NCI-H2227 (cell line): ENCODE data around the gene LRRC4B.
A peak's percentile ranks its signal among the peaks of the same experiment; 100 is the strongest.

Source experiments
- DNase-seq: peaks from one replicate; lab custom pipeline; 2025; ENCODE audit not compliant: unreplicated experiment; lab: John Stamatoyannopoulos, UW

The LRRC4B gene

DNA sequence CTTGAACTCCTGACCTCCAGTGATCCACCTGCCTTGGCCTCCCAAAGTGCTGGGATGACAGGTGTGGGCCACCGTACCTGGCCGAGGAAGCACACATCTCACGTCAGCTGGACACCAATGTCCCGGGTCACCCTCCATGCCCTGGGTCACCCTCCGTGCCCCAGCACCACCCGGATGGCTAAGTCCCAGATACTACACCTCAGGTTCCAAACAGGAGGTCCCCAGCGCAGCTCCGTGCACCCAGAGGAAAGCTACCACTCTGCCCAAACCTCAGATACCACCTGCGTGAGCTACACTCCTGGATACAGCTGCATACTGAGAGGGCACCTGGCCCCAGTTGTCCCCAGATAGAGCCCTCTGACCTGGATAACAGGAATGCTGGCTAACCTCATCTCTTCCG is 14.0 kb downstream of the LRRC4B start:
- DNase-seq: no peak

DNA sequence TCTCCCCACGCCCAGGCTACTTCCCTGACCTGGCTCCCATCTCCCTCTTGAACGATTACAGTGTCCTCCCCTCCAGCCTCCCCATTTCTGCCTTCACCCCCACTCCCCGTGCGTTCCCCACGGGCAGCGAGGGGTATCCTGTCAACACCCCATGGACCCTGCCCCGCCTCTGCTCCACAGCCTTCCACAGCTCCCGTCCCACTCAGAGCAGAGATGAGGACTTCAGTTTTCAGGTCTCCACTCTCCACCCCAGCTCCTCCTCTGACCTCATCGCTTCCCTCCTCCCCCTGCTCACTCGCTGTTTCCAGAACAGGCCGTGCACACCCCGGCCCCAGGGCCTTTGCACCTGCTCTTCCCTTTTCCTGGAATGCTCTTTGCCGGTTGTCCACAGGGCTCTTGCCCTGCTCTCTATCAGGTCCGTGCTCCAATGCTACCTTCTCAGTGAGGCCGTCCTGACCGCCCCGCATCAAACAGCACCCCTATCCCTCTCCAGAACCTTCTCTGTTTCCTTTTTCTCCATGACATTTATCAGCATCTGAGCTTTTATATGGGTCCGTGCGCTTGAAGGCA is 15.0 kb downstream of the LRRC4B start:
- DNase-seq: no peak

DNA sequence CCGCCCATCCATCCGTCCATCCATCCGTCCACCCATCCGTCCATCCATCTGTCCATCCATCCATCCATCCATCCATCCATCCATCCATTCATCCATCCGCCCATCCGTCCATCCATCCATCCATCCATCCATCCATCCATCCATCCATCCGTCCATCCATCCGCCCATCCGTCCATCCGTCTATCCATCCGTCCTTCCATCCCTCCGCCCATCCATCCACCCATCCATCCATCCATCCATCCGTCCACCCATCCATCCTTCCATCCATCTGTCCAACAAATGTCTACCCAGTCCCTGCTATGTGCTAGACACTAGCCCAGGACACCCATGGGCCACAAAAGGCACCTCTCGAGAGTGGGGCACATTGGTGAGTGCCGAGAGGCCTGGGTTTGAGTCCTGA is 15.7 kb downstream of the LRRC4B start:
- no peak for DNase-seq

DNA sequence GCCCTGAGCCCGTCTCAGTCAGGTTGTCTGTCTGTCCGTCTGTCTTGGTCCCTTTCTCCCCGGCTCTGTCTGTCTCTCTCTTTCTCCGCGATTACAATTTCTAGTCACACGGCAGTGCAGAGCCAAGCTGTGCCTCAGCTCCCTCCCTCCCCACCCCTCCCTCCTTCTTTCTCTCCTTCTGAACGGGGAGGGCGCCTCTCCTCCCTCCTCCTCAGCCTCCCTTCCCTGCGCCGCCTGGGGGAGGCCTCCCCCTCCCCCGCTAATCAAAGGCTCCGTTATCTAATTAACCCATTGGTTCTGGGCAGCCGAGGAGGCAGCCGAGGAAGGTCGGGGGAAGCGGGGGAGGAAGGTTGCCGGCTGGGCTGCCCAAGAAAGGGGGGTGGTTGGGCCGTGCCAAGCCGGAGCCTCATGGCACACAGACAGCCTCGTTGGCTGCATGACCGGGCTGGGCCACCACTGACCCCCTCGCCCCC is 16.5 kb downstream of the LRRC4B start:
- peak; percentile 58 for DNase-seq

DNA sequence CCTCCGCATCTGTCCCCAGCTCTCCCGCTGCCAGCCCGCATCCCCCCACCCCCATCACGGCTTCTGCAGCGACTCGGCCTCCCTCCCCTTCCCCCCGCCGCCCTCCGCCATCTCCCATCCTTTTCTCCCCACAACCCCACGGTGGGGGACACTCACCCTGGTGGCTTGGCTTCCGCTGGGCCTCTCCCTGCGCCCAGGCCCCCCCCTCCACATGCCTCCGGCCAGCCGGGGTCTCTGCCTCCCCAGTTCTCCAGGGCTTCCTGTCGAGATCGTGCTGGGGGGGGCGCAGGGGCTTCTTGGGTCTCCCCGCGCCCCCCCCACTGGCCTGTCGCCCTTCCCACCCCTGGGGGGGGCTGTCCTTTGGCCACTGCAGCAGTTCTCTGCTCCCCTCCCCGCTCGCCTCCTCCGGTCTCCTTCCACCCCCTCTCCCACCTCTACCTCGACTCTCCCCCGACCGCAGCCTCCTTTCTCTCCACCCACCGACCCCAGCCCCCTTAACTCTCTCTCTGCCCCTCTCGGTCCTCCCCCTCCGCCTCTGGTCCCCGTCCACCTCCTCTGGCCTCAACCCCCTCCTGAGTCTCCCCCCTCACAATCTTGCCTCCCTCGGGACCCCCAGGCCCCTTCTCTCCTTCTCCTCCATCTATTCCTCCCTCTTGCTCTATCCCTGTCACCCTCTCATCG is 17.1 kb downstream of the LRRC4B start:
- no peak for DNase-seq

DNA sequence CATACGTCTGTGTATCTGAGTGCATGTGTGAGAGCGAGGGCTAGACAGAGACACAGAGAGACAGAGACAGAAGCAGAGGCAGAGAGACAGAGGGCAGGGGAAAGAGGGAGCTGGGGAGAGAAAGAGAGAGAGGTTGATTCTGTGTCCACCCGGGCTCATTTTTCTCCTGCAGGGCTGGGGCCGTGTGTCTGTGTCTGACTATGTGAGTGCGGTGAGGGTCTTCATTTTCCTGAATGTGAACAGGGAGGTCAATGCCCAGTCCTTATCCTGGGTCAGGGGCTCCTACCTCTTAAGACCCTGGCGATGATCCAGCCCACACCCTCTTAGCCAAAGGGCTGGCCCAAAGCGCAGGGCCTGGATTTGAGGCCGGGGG is 17.7 kb downstream of the LRRC4B start:
- no peak for DNase-seq

DNA sequence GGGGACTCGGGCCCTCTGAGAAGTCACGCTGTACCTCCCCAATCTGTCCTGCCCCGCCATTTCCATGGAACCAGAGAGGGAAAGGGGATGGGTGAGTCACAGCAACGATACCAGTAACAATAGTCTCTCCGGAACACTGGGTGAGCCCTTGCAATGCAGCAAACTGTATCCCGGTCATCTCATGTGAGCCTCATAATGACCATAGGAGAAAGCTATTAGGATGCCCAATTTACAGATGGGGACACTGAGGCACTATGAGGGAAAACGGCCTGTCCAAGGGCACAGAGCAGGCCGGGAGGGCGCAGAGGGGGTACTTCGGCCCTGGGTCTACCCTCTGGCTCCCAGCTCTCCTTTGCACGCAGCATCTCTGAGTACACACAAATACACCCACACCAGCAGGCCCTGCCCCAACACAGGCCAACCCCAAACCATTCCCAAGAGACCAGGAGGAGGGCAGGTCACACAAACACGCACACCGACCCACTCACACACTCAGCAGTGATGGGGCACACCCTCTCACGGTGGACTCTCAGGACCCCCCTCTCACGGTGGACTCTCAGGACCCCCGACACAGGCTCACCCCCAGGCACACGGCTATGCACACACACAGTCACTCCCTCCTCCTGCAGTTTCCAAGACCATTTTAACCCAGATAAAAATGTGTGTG is 18.2 kb downstream of the LRRC4B start:
- no peak for DNase-seq

DNA sequence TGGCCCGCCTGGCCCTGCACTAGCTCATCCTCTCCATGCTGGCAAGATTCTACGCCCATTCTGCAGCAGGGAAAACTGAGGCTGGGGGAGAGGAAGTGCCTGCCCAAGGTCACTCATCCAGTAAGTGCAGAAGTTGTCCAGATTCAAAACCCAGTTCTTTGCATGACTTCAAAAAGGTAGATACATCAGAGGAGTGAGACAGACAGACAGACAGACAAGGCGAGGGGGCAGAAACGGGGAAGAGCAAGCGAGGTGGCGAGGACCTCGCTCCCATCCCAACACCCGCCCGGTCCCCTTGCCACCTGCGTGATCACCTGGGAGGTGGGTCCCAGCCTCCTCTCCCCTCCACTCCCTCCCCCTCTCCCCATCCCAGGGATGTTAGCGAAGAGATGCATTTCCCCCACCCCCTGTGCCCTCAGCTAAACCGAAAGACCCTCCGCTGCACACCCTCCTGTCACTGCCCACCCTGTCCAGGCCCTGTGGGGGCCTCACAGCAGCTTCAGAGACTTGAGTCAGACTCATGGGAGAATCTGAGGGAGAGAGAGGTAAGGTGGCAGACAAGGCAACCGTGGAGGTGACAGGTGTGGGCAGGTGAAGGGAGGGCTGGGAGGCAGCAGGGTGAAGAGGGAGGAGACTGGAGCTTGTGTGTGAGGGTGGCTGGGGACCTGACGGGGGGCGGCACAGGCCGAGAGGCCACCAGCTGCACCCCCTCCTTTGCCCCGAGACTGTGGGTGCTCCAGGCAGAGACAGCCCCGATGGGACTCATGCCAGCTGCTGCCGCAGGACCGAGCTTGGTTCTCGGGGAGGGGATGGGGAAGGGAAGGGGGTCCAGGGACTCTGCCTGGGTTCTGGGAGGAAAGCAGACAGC is 18.9 kb downstream of the LRRC4B start:
- DNase-seq: no peak

DNA sequence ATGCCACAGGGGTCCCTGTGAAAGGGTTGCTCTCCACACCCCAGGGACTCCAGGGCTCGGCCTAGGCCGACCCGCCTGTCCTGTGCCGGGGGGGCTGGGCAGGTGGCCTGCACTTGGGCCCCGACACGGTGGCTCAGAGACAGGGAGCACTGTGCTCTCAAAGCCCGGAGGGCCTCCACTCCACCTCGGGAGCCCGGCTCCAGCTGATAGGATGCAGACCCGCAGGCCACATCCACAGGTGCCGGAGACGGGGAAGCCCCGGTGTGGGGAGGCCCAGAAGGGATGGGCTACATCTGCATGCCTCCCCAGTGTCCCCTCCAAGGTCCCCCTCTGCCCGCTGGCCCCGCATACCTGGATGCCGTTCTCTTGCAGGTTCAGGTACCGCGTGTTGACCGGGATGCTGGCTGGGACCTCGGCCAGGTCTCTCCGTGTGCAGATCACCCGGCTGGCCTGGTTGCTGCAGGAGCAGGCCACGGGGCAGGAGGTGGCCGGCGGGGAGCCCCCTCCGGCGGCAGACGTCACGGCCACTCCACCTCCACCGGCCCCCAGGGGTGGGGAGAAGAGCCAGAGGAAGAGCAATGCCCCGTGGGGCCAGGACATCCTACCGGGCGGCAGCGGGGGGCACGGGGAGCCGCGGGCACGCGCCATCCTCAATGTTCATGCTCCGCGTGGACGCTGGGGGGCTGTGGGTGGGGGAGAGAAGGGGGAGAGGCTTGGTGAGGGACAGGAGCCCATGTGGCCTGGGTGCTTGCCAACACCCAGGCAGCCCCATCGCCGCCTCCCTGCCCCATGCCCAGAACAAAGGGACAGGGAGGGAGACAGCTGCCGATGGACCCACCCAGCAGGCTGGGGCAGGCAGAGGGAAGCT is 19.8 kb downstream of the LRRC4B start:
- no peak for DNase-seq

DNA sequence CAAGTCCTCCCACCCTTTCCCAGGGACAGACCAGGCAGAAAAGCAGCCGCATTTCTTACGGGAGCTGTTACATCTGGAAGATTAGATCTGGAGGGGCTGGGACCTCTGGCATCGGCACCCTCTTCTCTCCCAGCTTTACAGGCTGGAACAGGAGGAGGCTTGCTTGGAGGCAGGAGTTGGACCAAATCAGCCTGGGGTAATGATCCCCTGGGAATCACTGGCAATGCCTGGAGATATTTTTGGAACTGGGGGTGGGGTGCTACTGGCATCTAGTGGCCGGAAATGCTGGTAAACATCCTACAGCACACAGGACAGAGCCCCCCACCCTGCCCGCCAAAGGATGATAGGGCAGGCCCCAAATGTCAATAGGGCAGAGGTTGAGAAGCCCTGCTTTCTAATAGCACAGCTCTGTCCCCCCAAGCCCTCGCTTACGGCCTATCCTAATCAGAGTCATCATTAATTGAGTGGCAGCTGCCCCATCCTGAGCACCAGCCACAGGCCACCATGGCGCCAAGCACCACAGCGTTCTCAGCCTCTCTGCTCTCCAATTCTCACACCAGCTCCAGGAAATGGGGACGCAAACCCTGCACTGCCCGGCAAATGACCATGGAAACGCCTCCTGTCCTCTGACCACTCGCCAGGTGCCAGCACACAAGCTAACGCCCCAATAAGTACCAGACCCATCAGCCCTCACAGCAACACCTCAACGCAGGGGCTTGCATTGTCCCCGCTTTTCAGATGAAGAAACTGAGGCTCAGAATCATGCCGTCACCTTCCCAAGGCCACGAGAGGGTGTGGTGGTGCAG is 20.6 kb downstream of the LRRC4B start:
- no peak for DNase-seq

DNA sequence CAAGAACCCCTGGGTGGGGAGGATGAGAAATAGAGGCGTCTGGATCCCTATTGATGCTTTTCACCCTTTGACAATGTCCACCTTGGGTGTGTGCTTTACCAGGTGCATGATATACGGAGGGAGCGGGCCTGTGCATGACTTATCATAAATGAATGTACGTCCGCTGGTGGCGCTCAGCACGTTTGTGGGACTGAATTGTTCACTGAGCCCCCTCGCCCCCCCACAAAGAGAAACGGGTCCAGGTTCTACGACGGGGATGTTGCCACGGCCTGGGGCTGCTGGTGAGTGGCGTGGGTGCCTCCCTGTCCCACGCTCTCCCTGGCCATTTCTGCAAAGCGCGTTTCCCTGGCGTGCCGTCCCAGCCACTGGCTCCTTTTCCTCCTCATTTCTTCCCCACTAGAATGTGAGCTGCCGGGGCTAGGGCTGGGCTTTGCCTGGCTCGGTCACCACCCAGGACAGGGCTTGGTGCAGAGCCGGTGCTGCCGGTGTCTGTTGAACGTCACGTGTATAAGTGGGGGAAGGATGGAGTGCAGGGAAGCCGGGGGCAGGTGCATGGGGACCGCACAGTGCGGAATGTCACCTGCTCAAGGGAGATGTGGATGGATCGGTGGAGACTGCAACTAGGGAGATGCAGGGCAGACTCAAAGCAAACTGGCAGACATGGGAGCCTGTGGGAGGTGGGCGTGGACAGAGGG is 21.6 kb downstream of the LRRC4B start:
- no peak for DNase-seq

DNA sequence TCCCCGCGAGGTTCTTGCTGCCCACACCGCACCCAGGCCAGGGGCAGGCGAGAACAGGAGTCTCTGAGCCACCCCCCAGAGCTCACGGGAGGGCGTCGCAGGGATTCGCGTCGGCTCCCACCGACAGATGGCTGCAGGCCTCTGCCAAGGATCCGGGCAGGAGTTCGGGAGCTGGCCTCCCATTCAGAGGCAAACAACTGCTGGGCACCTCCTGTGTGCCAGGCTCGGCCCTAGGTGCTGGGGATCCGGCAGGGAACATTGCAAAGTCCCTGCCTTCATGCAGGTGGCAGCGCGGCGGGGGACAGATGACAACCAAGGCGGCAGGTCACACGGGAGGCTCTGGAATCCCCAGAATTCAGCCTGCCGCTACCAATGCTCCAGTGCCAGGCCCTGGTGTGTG is 25.3 kb downstream of the LRRC4B start:
- no peak for DNase-seq

DNA sequence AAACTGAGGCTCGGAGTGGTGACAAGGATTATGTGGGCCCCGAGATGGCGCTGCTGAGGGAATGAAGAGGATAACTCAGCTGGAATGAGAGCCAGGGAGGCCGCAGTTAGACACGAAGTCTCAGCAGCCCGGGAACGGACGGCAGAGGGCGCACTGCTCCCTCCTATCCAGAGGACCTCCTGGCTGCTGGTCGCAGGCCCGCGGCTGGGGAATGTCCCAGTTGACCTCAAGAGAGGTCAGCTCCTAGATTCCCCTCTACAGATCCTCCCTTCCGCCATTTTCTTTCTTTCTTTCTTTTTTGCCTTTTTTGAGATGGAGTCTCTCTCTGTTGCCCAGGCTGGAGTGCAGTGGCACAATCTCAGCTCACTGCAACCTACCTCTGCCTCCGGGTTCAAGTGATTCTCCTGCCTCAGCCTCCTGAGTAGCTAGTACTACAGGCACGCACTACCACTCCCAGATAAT is 30.4 kb downstream of the LRRC4B start:
- peak; percentile 81 for DNase-seq

DNA sequence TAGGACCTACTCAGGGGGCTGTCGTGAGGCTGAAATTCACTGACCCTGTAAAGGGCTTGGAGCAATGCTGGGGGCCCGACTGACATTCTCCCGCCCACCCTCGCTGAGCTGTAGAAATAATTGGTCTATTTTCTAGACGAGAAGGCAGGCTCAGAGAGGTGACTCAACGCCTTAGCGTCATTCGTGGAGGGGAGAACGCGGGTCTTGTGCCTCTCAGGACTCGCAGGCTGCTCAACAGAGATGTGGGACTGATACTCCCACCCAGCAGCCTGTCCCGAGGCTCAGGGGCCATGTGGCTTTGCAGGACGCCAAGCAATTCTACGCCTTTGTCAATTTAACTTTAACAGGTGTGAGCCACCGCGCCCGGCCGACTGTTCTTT is 30.9 kb downstream of the LRRC4B start:
- DNase-seq: no peak

DNA sequence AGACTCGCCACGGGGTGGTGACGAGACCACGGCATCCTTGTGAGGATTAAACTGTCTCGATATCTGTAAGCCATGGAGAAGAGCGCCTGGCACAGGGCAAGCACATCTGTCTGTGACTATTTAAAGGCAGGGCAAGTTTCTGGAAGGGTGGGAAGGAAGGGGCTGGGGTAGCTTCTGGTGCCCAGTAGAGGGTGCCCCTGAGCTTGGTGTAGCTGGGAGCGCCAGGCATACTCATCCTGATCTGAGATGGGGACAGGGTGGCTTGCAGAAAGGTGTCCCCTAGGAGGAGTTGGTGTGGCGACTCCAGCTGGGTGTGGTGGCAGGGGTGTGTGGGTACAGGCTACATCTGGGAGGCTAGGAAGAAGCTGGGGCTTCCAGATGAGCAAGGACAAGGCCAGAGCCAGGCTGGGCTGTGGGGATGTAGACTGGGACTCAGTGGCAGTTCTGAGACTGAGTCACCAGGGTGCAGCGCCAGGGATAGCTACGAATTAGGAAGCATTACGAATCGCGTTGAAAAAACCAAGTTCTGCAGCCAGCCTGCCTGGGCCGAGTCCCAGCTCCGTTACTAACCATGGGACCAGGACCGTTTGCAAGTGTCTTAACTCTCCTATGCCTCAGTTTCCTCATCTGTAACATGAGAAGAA is 31.5 kb downstream of the LRRC4B start:
- no peak for DNase-seq

DNA sequence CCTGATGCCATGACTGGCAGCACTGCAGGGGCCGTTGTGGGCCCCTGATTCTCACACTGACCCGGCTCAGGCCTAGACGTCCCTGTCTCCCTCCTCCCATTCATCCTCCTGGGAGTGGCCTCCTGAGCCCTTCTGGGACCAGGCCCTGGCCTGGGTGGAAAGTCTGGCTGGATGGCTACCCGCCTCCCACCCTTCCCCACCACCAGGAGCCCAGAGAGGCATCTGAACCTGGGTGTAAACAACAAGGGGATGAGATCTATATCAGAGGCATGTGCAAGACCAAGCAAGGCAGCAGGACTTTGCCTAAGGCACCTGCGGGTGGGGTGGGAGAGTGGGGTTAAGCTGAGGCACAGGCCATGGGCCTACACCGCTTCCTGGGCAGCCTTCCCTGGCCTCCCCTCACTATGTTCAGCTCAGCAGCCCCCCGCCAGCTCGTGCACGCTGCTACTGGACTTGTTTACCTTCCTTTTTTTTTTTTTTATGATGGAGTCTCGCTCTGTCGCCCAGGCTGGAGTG is 32.5 kb downstream of the LRRC4B start:
- DNase-seq: no peak

DNA sequence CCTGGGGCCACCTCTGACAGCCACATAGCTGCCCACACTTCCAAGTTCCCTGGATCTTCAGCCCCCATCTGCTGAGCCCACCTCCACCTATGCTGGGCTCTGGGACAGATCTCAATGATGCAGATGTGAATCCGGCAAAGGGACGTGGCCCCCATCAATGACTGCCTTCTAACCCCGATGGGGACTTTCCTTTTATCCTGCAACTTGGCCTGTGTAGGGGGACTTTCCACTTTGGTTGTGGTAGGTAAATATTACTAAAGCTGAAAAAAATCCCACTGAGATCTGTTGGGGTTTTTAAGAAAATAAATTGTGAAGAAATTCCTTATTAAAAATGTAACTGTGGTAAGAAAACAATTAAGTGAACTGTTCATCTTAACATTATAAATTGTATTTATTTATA is 33.8 kb downstream of the LRRC4B start:
- DNase-seq: no peak

DNA sequence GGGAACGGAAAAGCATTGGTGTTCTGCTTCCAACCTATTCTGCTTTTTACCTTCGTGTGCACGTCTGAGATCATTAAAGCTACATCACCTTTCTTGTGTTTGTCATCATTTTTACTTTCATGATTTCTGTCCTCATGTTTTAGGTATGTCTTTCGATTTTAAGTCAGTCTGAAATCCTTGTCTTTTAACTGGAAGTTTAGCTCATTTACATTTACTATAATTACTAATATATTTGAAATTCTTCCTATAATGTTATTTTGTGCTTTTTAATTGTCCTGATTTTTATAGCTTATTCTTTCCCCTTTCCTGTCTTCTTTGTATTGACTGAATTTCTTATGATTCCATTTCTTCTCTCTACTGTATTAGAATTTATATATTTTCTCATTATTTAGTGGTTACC is 35.3 kb downstream of the LRRC4B start:
- DNase-seq: no peak
